ENCODE data around the gene DCAF12.

Gene DCAF12

DNA sequence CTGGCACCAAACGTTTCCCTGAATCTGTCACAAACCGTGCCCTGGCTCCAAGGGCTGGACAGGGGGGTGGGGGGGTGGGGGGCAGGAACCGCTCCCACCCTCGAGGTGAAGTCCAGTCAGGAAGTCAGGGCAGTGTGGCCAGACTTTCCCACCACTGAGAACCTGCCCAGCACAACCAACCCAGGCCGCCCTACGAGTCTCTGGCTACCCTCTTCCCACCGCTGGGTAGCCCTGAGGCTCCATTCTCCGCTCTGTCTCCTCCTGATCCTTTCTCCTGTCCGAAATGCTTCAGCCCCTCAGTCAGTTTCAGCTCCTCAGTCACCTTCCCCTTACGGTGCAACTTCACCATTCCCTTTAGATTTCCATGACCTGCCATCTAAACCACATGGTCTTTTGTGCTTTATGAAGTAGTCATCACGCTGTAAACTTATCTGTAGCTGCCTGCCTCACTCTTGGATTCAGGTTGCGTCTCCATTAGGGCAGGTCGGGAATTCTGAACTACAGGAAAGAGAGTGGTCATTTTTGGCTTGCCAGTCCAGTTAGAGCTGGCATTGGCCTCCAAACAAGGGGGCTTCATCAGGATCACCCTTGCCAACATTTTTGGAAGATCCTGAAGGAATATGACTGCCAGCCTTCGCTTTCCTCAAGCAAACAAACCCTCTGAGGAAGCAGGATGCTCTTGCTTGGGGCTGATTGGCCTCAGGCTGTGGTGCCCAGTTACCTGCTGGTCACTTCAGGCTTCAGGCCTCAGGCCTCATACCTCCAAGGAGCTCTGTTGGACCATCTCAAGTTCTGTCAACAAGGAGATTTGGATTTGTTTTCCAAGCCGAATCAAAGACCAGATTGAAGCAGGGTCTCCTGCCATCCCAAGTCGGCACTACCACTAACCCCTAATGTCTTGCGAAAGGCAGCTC is 794 bp upstream of the DCAF12 start:
- TF ChIP-seq, protein P1, sequence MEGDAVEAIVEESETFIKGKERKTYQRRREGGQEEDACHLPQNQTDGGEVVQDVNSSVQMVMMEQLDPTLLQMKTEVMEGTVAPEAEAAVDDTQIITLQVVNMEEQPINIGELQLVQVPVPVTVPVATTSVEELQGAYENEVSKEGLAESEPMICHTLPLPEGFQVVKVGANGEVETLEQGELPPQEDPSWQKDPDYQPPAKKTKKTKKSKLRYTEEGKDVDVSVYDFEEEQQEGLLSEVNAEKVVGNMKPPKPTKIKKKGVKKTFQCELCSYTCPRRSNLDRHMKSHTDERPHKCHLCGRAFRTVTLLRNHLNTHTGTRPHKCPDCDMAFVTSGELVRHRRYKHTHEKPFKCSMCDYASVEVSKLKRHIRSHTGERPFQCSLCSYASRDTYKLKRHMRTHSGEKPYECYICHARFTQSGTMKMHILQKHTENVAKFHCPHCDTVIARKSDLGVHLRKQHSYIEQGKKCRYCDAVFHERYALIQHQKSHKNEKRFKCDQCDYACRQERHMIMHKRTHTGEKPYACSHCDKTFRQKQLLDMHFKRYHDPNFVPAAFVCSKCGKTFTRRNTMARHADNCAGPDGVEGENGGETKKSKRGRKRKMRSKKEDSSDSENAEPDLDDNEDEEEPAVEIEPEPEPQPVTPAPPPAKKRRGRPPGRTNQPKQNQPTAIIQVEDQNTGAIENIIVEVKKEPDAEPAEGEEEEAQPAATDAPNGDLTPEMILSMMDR (IDR thresholded peaks at IDR 0.05; ENCODE audit: poor library complexity, severe bottlenecking): no peak
- H3K4me1 ChIP-seq (ENCODE audit: insufficient read depth, poor library complexity, severe bottlenecking): peaks cover 12% of the 10 kb centered on the region
- H3K27me3 ChIP-seq (ENCODE audit: insufficient read depth, poor library complexity, severe bottlenecking): no peaks in the 10 kb centered on the region
- H3K36me3 ChIP-seq (ENCODE audit: low read depth): peaks cover 29% of the 10 kb centered on the region
- H3K4me3 ChIP-seq (ENCODE audit: severe bottlenecking): peak overlapping the region; percentile 72
- no peak for DNase-seq (ENCODE audit: low spot score)
- peak overlapping the region; percentile 69 for H3K27ac ChIP-seq (ENCODE audit: poor library complexity, severe bottlenecking)
- H3K9me3 ChIP-seq (ENCODE audit: severe bottlenecking): no peaks in the 10 kb centered on the region
- ATAC-seq (ENCODE audit: low read depth): no peak

DNA sequence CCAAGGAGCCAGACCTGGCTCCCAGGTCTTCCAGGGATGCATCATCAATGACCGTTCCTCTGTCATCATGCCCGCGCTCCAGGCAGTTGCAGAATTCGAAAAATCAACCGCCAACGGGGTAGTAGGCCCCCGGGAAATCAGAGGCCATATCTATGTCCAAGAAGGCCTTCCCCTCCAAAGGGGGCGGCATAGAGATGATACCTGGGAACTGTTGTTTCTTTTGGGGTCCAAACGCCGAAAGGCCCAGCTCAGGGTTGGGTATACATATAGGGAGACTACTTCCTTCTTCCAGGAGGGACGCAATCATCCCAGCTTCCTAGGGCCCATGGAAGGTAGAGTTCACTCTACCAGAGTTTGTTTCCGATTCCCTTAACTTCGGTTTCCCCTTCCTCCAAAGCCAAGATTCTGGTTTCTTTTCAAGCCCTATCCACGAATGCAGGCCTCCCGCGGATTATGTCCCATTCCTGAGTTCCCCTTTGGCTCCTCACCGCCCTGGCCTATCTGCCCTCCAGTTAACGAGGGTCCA is 754 bp downstream of the DCAF12 start:
- Histone ChIP-seq H3K36me3 (ENCODE audit: low read depth) (peaks cover 45% of the 10 kb centered on the region), H3K9me3 (ENCODE audit: severe bottlenecking) (no peaks in the 10 kb centered on the region), H3K27ac (ENCODE audit: poor library complexity, severe bottlenecking) (peak overlapping the region; percentile 69), H3K4me1 (ENCODE audit: insufficient read depth, poor library complexity, severe bottlenecking) (peaks cover 12% of the 10 kb centered on the region), H3K4me3 (ENCODE audit: severe bottlenecking) (peak overlapping the region; percentile 72), H3K27me3 (ENCODE audit: insufficient read depth, poor library complexity, severe bottlenecking) (no peaks in the 10 kb centered on the region)
- TF ChIP-seq, protein P1 (IDR thresholded peaks at IDR 0.05; ENCODE audit: poor library complexity, severe bottlenecking): peak; percentile 16
- ATAC-seq (ENCODE audit: low read depth) (peak; percentile 35), DNase-seq (ENCODE audit: low spot score) (no peak)

DNA sequence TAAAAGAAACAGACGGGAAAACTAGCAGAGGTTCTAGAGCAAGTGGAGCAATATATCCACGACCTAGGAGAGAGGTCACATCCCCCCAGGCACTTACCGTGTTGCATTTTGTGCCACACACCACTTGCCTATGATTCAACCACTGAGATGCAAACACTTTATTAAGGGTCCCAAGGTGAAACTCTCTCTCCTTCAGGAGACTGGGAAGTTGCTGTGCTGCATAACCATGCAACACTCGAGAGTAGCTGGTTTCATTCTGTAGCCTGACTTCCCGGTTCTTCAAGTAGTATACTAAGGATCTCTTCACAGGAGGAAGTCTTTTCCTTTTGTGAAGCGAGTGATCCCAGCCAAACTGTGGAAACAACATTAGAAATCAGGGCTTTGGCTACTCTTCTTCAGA is 1.6 kb downstream of the DCAF12 start:
- DNase-seq (ENCODE audit: low spot score) (no peak), ATAC-seq (ENCODE audit: low read depth) (no peak)
- no peaks in the 10 kb centered on the region for H3K27me3 ChIP-seq (ENCODE audit: insufficient read depth, poor library complexity, severe bottlenecking)
- peak overlapping the region; percentile 72 for H3K4me3 ChIP-seq (ENCODE audit: severe bottlenecking)
- peak overlapping the region; percentile 69 for H3K27ac ChIP-seq (ENCODE audit: poor library complexity, severe bottlenecking)
- peaks cover 46% of the 10 kb centered on the region for H3K36me3 ChIP-seq (ENCODE audit: low read depth)
- H3K4me1 ChIP-seq (ENCODE audit: insufficient read depth, poor library complexity, severe bottlenecking): peaks cover 12% of the 10 kb centered on the region
- H3K9me3 ChIP-seq (ENCODE audit: severe bottlenecking): no peaks in the 10 kb centered on the region
- TF ChIP-seq, protein P1 (IDR thresholded peaks at IDR 0.05; ENCODE audit: poor library complexity, severe bottlenecking): no peak

DNA sequence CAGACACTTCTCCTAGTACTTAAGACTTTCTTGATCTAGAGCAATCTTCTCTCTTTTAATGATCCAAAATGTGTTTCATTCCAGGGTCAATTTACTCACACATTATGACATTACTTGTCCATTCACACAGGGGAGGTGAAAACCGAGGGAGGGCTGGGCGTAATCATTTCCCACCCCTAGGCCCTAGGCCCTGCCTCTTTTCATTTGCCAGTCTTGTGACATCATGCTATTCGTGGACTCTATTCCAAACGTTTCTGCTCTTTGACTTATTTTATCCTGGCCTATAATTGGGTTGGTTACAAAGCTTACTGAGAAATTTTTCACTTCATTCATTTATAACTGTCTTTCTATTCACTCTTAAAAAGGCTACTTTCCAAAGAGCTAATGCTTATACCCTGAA is 2.4 kb downstream of the DCAF12 start:
- Histone ChIP-seq H3K4me1 (ENCODE audit: insufficient read depth, poor library complexity, severe bottlenecking) (peaks cover 12% of the 10 kb centered on the region), H3K27ac (ENCODE audit: poor library complexity, severe bottlenecking) (no peak overlapping the region), H3K27me3 (ENCODE audit: insufficient read depth, poor library complexity, severe bottlenecking) (no peaks in the 10 kb centered on the region), H3K9me3 (ENCODE audit: severe bottlenecking) (no peaks in the 10 kb centered on the region), H3K4me3 (ENCODE audit: severe bottlenecking) (no peak overlapping the region), H3K36me3 (ENCODE audit: low read depth) (peaks cover 53% of the 10 kb centered on the region)
- DNase-seq (ENCODE audit: low spot score) (no peak), ATAC-seq (ENCODE audit: low read depth) (no peak)
- TF ChIP-seq, protein P1 (IDR thresholded peaks at IDR 0.05; ENCODE audit: poor library complexity, severe bottlenecking): no peak

DNA sequence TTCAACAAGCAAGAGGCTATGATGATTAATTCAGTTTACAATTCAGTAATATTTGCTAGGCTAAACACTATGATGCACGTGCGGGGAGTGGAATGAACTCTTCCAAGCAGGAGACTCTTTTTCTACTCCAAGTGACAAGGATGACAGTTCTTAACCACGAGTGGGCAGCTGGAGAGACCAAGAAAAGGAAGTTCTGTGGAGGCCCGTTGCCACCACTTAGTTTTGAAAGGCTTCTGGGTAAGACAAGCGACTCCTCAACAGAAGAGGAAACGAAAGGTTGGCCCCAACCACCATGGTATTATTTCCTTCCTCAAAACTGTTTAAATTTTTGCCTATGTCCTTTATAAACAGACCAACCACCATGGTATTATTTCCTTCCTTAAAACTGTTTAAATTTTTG is 2.8 kb downstream of the DCAF12 start:
- no peak overlapping the region for H3K27ac ChIP-seq (ENCODE audit: poor library complexity, severe bottlenecking)
- H3K27me3 ChIP-seq (ENCODE audit: insufficient read depth, poor library complexity, severe bottlenecking): no peaks in the 10 kb centered on the region
- peaks cover 57% of the 10 kb centered on the region for H3K36me3 ChIP-seq (ENCODE audit: low read depth)
- TF ChIP-seq, protein P1 (IDR thresholded peaks at IDR 0.05; ENCODE audit: poor library complexity, severe bottlenecking): no peak
- H3K9me3 ChIP-seq (ENCODE audit: severe bottlenecking): no peaks in the 10 kb centered on the region
- H3K4me3 ChIP-seq (ENCODE audit: severe bottlenecking): no peak overlapping the region
- ATAC-seq (ENCODE audit: low read depth): no peak
- DNase-seq (ENCODE audit: low spot score): no peak
- H3K4me1 ChIP-seq (ENCODE audit: insufficient read depth, poor library complexity, severe bottlenecking): peaks cover 12% of the 10 kb centered on the region

Measured in RWPE2 (cell line).